AG09319 (cell line): ENCODE data around the gene ANKRD33.

Experiments
- DNase-seq: peaks from one replicate; pipeline ENCODE4 v3.0.0-alpha.2; 2010; ENCODE audit warnings: low read depth; ENCODE audit errors: extremely low read depth
- CTCF ChIP-seq: IDR thresholded peaks from 2 replicates; pipeline ENCODE4 v1.5.1; 2011; ENCODE audit warnings: low read depth, mild to moderate bottlenecking, inconsistent platforms, low read length, moderate library complexity

Gene ANKRD33

GRCh38 chr12:51932218-51933076 is 44.5 kb downstream of the ANKRD33 start:
- DNase-seq, result no peak
- no peak for TF ChIP-seq CTCF

GRCh38 chr12:51934080-51934479 is 46.2 kb downstream of the ANKRD33 start:
- TF ChIP-seq CTCF, result no peak
- no peak for DNase-seq

GRCh38 chr12:51937926-51938325 is 50.0 kb downstream of the ANKRD33 start:
- DNase-seq, result no peak
- TF ChIP-seq CTCF, result no peak

- no peak for DNase-seq
- no peak for TF ChIP-seq CTCF
Measured at GRCh38 chr12:51938726-51939125, 50.8 kb downstream of the ANKRD33 start.

GRCh38 chr12:51941011-51941581 is 53.2 kb downstream of the ANKRD33 start:
- no peak for TF ChIP-seq CTCF
- DNase-seq, result no peak
